ENCODE results near the gene PRKACB.

PRKACB gene

DNA sequence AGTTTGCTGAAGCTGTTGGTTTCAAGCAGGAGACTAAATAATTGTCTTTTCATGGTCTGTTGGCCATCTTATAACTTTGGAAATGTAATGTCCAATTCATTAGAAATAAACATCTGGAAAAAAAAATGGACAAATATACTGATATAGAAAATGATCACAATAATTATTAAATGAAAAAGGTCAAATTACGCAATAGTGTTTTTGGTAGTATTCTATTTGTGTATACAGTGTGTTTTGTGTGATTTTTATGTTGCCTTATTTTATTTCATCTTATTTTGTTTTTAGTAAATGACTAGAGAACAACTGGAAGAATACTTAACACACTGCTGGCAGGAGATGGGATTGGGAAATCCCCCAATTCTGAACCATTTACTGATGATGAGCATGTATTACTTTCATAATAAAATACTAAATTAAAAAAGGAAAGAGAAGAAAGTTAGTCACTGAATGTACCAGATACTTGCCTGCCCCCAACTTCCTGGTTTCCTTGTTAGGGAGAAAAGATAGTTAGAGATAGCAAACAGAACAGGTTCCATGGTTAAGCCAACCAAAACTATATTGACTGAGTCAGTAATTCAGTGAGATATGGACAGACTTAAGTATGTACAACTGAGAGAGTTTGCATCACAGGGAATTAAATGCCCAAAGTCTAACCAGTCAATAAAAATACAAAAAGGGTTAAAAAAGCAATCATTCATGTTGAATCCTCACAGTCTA, 133.4 kb downstream of the PRKACB start:
- Histone ChIP-seq H3K4me3 (no peak overlapping the region), H3K9me3 (no peaks in the 10 kb centered on the region), H3K27me3 (no peaks in the 10 kb centered on the region), H3K4me1 (no peaks in the 10 kb centered on the region), H3K27ac (no peak overlapping the region), H3K36me3 (no peaks in the 10 kb centered on the region)
- no peak for DNase-seq
- intact Hi-C loops (cut with DNase I; ENCODE audit: low total_unique reads), result no loop called here
- TF ChIP-seq, protein P1, sequence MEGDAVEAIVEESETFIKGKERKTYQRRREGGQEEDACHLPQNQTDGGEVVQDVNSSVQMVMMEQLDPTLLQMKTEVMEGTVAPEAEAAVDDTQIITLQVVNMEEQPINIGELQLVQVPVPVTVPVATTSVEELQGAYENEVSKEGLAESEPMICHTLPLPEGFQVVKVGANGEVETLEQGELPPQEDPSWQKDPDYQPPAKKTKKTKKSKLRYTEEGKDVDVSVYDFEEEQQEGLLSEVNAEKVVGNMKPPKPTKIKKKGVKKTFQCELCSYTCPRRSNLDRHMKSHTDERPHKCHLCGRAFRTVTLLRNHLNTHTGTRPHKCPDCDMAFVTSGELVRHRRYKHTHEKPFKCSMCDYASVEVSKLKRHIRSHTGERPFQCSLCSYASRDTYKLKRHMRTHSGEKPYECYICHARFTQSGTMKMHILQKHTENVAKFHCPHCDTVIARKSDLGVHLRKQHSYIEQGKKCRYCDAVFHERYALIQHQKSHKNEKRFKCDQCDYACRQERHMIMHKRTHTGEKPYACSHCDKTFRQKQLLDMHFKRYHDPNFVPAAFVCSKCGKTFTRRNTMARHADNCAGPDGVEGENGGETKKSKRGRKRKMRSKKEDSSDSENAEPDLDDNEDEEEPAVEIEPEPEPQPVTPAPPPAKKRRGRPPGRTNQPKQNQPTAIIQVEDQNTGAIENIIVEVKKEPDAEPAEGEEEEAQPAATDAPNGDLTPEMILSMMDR (IDR thresholded peaks at IDR 0.05), result no peak

DNA sequence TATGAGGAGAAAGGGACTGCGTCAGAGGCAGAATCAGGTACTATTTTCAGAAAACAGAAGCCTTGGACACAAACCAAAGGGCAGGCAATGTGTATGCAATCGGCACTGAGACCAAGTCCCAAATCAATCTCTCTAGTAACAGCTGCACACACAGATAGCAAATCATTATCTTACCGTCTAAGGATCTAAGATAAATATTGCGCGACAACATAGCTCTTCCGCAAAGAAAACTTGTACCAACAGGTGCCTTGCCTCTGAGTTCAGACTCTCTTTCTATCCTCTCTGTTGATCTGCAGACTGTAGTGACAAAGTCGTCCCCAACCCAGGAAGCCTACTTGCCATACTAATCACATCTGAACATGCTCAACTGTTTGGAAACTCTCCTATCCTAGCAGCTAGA, 134.8 kb downstream of the PRKACB start:
- intact Hi-C loops (cut with DNase I; ENCODE audit: low total_unique reads), result no loop called here
- H3K4me3 ChIP-seq, result no peak overlapping the region
- H3K36me3 ChIP-seq, result no peaks in the 10 kb centered on the region
- H3K27me3 ChIP-seq, result no peaks in the 10 kb centered on the region
- DNase-seq, result no peak
- TF ChIP-seq, protein P1 (IDR thresholded peaks at IDR 0.05), result no peak
- no peaks in the 10 kb centered on the region for H3K4me1 ChIP-seq
- no peak overlapping the region for H3K27ac ChIP-seq
- no peaks in the 10 kb centered on the region for H3K9me3 ChIP-seq

DNA sequence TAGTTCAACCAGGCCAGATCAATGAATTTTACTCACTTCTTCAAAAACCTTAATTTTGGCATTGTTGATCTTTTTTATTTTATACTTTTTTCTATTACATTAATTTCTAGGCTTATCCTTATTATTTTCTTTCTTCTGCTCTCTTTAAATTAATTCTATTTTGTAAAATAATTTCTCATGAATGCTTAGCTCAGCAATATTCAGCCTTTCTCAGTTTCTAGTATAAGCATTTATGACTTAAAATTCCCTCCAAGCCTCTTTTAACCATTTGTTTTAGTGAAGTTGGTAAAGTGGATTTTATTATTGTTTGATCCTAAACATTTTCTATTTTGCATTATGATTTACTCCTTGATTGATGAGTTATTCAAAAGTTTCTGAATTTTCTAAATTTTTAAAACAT, 136.8 kb downstream of the PRKACB start:
- Histone ChIP-seq H3K27me3 (no peaks in the 10 kb centered on the region), H3K4me1 (no peaks in the 10 kb centered on the region), H3K36me3 (no peaks in the 10 kb centered on the region), H3K9me3 (no peaks in the 10 kb centered on the region), H3K4me3 (no peak overlapping the region), H3K27ac (no peak overlapping the region)
- no peak for DNase-seq
- TF ChIP-seq, protein P1 (IDR thresholded peaks at IDR 0.05), result no peak
- intact Hi-C loops (cut with DNase I; ENCODE audit: low total_unique reads), result no loop called here

DNA sequence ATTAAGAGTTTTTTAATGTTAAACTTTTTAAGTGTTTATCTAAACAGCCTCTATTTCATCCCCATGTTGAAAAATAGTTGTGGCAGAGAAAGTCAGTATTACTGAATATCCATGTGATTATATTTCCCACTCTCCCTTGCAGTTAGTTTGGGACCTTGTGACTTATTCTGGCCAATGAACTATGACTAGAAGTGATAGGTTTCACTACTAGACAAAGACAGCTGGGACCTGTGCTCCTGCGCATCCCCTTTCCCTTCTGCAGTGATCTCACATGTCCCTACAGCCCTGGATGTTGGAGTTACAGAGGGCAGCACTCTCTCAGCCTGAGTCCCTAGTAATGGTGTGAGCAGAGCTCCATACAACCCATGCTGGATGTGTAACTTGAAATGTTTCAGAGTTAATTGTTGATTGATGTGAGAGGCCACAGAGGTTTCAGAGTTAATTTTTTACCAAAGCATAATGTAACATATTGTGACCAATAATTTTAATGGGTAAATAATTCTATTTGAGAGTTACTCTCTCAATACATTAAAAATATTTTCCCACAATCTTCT, 138.8 kb downstream of the PRKACB start:
- H3K36me3 ChIP-seq, result no peaks in the 10 kb centered on the region
- H3K27ac ChIP-seq, result no peak overlapping the region
- intact Hi-C loops (cut with DNase I; ENCODE audit: low total_unique reads), result no loop called here
- no peaks in the 10 kb centered on the region for H3K27me3 ChIP-seq
- DNase-seq, result no peak
- TF ChIP-seq, protein P1 (IDR thresholded peaks at IDR 0.05), result no peak
- no peak overlapping the region for H3K4me3 ChIP-seq
- H3K4me1 ChIP-seq, result no peaks in the 10 kb centered on the region
- H3K9me3 ChIP-seq, result peaks cover 0 to 4% (median 0%) of the 10 kb centered on the region in 3 donors

DNA sequence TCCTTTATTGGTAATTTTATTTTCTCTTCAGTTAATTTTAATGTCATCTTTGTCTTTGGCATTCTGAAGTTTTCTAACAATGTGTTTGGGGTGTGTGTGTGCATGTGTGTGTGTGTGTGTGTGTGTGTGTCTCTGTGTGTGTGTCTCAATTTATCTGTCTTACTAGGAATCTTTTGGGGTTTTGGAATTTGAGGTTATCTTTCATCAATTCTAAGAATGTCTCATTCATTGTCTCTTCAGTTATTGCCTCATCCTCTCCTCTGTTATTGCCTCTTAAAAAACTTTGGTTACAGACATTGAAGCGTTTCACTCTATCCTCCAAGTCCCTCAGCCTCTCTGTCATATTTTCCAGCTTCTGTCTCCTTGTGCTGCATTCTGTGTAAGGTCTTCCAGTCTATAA, 139.3 kb downstream of the PRKACB start:
- Histone ChIP-seq H3K4me3 (no peak overlapping the region), H3K4me1 (no peaks in the 10 kb centered on the region), H3K36me3 (no peaks in the 10 kb centered on the region), H3K27me3 (no peaks in the 10 kb centered on the region), H3K27ac (no peak overlapping the region), H3K9me3 (peaks cover 0 to 4% (median 0%) of the 10 kb centered on the region in 3 donors)
- TF ChIP-seq, protein P1 (IDR thresholded peaks at IDR 0.05), result no peak
- DNase-seq, result no peak
- intact Hi-C loops (cut with DNase I; ENCODE audit: low total_unique reads), result no loop called here
